Transverse colon (tissue), 4 donors: ENCODE measurements around the gene MYO1A.

Experiments used
- CTCF ChIP-seq, 5 experiments: fragments of 200-600 bp in 3 of 5; fragments of 450-650 bp in 2 of 5; sonication (generic) in 3 of 5; IDR thresholded peaks; 1 replicate in 2 of 5; 2 replicates in 3 of 5; pipeline ENCODE4 v1.5.1; 2016 to 2017; ENCODE audit warnings: antibody characterized with exemption in 5 of 5, inconsistent platforms in 3 of 5, mild to moderate bottlenecking in 2 of 5, moderate library complexity in 1 of 5
- POLR2A ChIP-seq: fragments of 450-650 bp; IDR thresholded peaks from one replicate; pipeline ENCODE4 v1.6.1; 2016; ENCODE audit warnings: antibody characterized with exemption, mild to moderate bottlenecking, moderate library complexity
- POLR2AphosphoS5 ChIP-seq, 3 donors: sonication (generic); formaldehyde crosslinking; IDR thresholded peaks; one replicate each; pipeline ENCODE4 v1.6.1; 2016; ENCODE audit warnings: antibody characterized with exemption in 3 of 3

GRCh38 chr12:57031138-57031725 lies 18.7 kb downstream of the MYO1A start:
- no peak for TF ChIP-seq POLR2A
- no peak for TF ChIP-seq POLR2AphosphoS5 (IDR thresholded peaks at IDR 0.05)
- no peak for TF ChIP-seq CTCF (IDR thresholded peaks at IDR 0.05)
